GM19328 (cell line): ENCODE data around the gene HMCN1.
"Not testable (repeated sequence)": the region's sequence is repeated elsewhere in the genome, so short reads cannot be mapped to it uniquely, and the experiment has no call there.

ENCODE experiments used
- ATAC-seq: cut with Tn5 transposase; IDR thresholded peaks from one replicate; pipeline ENCODE4 v1.9.1; 2021; ENCODE audit warnings: mild to moderate bottlenecking, moderate library complexity; ENCODE audit not compliant: unreplicated experiment

Gene HMCN1

DNA sequence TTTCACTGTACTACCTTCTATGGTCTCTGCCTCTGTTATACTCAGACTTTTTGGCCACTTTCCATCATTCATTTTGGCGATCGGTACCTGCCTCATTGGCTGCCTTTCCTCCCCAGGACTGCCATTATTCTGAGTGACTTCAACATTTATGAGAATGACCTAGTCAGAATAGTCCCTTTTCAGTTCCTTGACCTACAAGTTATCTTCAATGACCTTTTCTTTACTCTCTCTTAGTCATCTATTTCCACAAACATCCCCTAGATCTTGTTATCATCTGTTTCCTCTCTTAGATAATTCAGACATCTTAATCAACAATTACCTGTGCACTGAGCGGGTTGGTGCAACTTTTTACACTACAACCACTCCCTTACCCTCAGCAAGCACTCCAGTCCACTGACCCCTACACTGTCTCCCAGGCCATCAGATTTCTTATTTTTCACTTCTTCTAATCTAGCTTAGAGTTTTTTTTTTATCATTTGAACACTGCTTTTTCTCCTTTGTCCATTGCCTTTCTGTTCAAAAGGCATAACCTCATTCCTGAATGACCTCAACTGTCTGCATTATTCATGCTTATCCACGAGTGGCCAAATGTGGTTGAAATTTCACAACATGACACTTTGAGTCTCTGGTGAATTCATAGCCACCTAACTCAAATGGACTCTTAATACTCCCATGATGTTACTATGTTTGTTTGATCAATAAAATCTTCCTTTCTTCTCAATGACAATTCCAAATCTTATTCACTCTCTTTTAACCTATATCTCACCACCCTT, 112.7 kb downstream of the HMCN1 start:
- no peak for ATAC-seq

- ATAC-seq, result no peak
Measured at GRCh38 chr1:185849014-185849413, 114.8 kb downstream of the HMCN1 start.

- ATAC-seq, result no peak
Measured at GRCh38 chr1:185850366-185850765, 116.2 kb downstream of the HMCN1 start.

GRCh38 chr1:185853739-185854138, 119.5 kb downstream of the HMCN1 start:
- no peak for ATAC-seq

DNA sequence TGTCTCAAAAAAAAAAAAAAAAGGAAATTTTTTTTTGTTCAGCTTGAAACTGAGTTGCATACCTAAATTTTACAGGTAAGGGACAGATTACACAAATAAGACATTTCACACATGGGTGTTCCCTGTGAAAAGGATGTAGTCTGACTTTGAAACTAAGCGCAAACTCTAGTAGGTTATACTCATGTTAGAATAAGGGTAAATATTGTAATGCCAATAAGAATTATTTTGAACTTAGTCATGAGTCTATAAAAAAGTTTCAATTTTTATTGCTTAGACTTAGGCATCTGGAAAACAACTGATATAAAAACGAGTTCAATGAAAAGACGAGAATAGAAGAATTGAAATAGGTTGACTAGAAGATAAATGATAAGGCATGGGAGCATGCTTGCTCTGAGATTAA, 122.3 kb downstream of the HMCN1 start:
- ATAC-seq, result no peak

GRCh38 chr1:185857442-185857841, 123.3 kb downstream of the HMCN1 start:
- no peak for ATAC-seq

GRCh38 chr1:185860311-185860710, 126.1 kb downstream of the HMCN1 start:
- ATAC-seq, result no peak

DNA sequence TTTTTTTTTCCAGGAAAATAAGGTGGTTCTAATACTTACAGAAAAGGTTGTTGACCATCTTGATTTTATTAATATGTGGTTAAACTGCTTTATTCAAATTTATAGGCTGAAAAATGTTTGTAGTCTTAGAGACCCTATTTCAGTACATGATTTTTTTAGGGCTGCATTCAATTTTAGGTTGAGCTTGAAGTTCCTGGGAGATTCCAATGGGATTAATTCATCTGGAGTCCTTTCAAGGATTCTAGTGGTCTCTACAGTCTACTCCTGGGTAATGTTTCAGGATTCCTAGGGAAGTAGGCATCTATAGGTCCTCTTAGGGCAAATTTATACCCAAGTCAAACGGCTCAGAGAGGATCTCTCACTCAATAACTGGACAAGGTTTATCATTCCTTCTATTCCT, 126.7 kb downstream of the HMCN1 start:
- no peak for ATAC-seq

DNA sequence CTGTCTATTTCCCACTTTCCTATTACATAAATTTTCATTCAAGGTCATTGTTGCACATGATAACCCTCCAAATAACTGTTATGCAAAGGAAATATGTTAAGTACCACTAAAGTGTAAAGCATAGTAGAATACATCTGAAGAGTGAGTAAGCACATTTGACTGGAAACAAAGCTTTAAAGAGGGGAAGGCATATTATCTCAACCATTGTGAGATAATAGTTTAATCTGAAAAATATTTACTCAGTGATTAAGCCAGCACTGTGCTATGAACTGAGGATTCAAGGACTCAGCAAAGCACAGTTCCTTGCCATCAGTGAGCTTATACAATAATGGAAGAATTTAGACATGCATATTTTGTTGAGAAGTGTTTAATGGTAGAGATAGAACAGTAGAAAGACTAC, 127.4 kb downstream of the HMCN1 start:
- ATAC-seq, result no peak

DNA sequence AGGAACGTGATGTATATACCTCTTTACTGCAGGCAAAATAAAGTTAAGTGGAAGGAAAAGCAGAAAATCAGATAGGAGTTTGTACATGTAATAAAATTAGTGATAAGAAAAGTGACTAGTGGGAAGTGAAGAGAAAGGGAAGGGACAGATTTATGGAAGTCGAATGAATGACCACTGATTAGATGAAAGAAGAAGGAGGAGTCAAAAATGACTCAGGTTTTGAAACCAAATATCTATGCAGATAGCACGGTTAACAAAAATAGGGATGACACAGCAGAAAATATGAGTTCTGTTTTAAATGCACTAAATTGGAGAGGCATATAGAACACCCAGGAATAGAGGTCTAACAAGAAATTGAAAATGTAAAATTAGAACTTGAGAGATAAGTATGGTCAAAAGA, 128.0 kb downstream of the HMCN1 start:
- ATAC-seq, result no peak

DNA sequence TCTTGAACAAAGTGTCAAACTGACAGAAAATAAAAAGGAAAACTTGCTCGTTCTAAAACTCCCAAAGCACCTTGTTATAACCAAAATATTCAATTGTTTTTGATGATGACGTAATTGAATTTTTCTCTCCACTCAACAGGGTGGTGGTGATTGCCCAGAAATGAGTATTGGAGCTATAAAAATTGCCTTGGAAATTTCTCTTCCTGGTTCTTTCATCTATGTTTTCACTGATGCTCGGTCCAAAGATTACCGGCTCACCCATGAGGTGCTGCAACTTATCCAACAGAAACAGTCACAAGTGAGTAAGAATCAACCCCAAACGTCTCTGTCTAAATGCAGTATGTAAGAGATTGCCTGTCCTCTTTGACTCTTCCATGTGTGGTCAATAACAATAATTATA, 130.1 kb downstream of the HMCN1 start:
- ATAC-seq, result no peak

GRCh38 chr1:185864889-185865517, 130.8 kb downstream of the HMCN1 start:
- ATAC-seq, result no peak

DNA sequence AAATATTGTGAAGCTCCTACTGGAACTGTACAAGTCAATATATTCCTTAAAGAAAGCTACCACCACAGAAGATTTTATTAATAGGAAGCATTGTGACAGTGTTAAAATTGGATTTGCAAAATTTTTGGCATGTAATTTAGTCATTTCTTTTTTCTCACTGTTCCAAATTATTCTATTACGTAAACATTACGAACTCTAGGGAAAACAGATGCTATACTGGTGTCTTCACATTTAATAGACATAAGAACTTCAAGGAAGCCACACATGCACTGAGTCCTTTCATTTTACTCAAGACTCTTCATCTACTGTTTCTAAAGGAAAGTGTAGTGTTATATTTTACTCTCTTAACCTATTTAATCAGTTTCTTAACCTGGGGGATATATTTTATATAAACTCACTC, 135.4 kb downstream of the HMCN1 start:
- no peak for ATAC-seq

- no peak for ATAC-seq
Measured at GRCh38 chr1:185871627-185872150, 137.5 kb downstream of the HMCN1 start.

DNA sequence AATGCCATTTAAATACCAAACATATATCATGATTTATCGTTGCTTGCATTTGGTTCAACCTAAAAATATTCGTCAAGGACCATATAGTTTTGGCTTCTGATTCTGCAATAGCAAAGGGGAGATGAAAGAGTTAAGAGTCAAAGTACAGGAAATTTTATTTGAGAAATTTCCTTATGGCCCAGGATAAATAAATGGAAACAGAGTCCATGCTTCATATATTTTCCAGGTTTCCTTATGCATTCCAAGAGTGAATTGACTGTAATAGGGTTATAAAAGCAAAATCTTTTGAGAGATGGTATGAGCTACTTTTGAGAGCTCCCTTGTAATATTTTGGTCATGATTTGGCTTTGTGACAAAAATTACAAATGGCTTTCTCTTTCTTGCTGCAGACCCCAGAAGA, 140.1 kb downstream of the HMCN1 start:
- ATAC-seq, result no peak

DNA sequence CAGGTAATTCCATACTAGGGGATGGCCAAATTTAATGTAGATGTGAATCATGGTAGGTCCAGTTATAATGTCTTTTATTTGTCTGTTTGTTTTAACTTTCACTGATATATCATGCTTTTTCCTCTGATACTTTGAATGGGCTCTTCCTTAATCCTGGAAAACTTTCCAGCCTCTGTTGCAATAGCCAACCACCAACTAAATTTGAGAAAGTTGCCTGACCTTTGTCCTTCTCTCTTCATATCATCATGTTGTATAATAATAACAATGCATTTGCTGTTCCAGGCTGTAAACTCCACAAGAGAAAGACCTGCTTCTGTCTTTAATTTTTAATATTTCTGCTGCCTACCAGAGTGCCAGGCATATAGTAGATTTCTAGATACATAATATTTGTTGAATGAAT, 146.1 kb downstream of the HMCN1 start:
- ATAC-seq, result no peak

- ATAC-seq, result no peak
Measured at GRCh38 chr1:185880779-185881333, 146.7 kb downstream of the HMCN1 start.

DNA sequence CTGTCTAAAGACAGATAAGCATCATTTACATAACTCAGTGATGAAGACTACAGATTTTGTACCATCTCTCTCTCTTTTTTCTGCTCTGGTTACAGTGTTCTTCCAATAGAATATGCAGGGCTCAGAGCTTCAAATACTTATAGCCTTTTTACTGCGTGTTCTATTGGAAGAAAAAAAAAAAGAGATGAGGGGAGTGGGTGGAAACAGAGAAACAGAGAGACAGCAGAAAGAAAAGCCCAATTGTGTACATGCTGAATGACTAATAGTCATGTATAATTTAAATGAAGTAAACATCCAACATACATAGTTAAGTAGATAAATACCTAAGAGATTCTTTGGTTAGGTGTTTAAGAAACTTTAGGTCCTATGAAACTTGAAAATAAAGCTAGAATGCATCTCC, 151.9 kb downstream of the HMCN1 start:
- no peak for ATAC-seq

- no peak for ATAC-seq
Measured at GRCh38 chr1:185886671-185887070, 152.5 kb downstream of the HMCN1 start.

- not testable (repeated sequence) for ATAC-seq
Measured at GRCh38 chr1:185892831-185893403, 158.7 kb downstream of the HMCN1 start.

GRCh38 chr1:185894791-185895190, 160.6 kb downstream of the HMCN1 start:
- ATAC-seq, result no peak
